ENCODE results near the gene CST9.

CST9 gene

DNA sequence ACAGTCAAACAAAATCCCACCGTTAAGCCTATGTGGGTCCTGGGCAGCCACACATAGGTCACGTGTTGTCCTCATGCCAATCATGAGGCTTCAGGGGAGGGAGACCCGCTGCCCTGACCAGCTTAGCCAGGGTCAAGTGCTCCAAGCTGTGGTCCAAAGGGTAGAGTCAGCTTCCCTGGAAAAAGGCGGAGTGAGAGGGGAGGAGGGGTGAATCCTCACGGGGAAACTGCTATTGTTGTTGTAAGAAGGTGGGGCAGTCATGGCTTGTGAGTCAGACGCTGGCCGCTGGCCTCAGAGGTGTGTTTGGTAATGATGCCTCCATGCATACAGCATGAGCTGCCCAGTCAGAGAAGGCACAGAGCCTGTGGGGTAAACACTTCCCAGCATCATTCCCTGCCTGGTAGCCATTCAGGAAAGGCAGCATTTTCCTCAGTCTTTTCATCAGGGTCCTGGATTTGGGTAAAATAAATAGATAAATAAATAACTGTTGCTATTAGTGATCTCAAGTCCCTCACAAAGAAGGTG, 23.4 kb upstream of the CST9 start:
- TF ChIP-seq, protein P1, sequence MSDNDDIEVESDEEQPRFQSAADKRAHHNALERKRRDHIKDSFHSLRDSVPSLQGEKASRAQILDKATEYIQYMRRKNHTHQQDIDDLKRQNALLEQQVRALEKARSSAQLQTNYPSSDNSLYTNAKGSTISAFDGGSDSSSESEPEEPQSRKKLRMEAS (IDR thresholded peaks at IDR 0.05) = no peak
- TF ChIP-seq TCF12 (IDR thresholded peaks at IDR 0.05; ENCODE audit: low read depth) = no peak
- no peak for TF ChIP-seq CEBPB (IDR thresholded peaks at IDR 0.05)
- TF ChIP-seq CREB1 (IDR thresholded peaks at IDR 0.05; ENCODE audit: low read depth) = no peak
- TF ChIP-seq EGR1 (IDR thresholded peaks at IDR 0.05) = no peak
- TF ChIP-seq, protein P2, sequence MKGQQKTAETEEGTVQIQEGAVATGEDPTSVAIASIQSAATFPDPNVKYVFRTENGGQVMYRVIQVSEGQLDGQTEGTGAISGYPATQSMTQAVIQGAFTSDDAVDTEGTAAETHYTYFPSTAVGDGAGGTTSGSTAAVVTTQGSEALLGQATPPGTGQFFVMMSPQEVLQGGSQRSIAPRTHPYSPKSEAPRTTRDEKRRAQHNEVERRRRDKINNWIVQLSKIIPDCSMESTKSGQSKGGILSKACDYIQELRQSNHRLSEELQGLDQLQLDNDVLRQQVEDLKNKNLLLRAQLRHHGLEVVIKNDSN (IDR thresholded peaks at IDR 0.05) = no peak
- TF ChIP-seq EP300 (IDR thresholded peaks at IDR 0.05; ENCODE audit: borderline replicate concordance) = no peak
- TF ChIP-seq YY1 (IDR thresholded peaks at IDR 0.05; ENCODE audit: low read depth) = no peak
- TF ChIP-seq RAD21 (IDR thresholded peaks at IDR 0.05; ENCODE audit: low read depth) = no peak
- TF ChIP-seq NFIC (IDR thresholded peaks at IDR 0.05) = no peak
- no peak for TF ChIP-seq ZBTB7A (IDR thresholded peaks at IDR 0.05; ENCODE audit: low read depth)
- no peak for TF ChIP-seq FOXM1 (IDR thresholded peaks at IDR 0.05; ENCODE audit: borderline replicate concordance, low read depth)
- TF ChIP-seq, protein P3, sequence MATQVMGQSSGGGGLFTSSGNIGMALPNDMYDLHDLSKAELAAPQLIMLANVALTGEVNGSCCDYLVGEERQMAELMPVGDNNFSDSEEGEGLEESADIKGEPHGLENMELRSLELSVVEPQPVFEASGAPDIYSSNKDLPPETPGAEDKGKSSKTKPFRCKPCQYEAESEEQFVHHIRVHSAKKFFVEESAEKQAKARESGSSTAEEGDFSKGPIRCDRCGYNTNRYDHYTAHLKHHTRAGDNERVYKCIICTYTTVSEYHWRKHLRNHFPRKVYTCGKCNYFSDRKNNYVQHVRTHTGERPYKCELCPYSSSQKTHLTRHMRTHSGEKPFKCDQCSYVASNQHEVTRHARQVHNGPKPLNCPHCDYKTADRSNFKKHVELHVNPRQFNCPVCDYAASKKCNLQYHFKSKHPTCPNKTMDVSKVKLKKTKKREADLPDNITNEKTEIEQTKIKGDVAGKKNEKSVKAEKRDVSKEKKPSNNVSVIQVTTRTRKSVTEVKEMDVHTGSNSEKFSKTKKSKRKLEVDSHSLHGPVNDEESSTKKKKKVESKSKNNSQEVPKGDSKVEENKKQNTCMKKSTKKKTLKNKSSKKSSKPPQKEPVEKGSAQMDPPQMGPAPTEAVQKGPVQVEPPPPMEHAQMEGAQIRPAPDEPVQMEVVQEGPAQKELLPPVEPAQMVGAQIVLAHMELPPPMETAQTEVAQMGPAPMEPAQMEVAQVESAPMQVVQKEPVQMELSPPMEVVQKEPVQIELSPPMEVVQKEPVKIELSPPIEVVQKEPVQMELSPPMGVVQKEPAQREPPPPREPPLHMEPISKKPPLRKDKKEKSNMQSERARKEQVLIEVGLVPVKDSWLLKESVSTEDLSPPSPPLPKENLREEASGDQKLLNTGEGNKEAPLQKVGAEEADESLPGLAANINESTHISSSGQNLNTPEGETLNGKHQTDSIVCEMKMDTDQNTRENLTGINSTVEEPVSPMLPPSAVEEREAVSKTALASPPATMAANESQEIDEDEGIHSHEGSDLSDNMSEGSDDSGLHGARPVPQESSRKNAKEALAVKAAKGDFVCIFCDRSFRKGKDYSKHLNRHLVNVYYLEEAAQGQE (IDR thresholded peaks at IDR 0.05; ENCODE audit: low read depth) = no peak
- no peak for TF ChIP-seq TAF1 (IDR thresholded peaks at IDR 0.05; ENCODE audit: low read depth)
- TF ChIP-seq TEAD4 (IDR thresholded peaks at IDR 0.05) = no peak

DNA sequence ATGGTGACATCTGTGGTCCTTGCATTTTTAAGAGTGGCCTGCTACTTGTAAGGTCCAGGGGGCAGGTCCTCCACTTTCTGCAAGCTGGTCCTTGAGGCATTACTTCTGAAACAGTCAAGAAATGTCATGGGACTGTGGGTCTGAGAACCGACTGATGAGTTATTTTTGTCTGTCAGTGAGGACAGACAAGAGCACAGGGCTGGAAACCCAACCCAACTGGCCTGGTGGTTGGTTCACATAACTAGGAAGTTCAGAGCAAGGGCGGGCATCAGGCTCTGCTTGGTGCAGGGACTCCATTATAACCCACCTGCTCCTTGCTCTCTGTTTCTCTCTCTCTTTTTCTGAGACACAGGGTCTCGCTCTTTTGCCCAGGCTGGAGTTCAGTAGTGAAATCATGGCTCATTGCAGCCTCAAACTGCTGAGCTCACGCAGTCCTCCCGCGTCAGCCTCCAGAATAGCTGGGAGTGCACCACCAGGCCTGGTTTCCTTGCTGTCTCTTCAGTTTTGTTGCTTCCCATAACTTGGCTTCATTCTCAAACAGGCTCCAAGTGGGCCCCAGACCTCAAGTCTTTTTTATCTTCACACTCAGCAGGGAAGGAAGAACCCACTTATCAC, 22.8 kb upstream of the CST9 start:
- no peak for TF ChIP-seq ZBTB7A (IDR thresholded peaks at IDR 0.05; ENCODE audit: low read depth)
- TF ChIP-seq FOXM1 (IDR thresholded peaks at IDR 0.05; ENCODE audit: borderline replicate concordance, low read depth) = no peak
- TF ChIP-seq YY1 (IDR thresholded peaks at IDR 0.05; ENCODE audit: low read depth) = no peak
- TF ChIP-seq NFIC (IDR thresholded peaks at IDR 0.05) = no peak
- TF ChIP-seq, protein P1 (IDR thresholded peaks at IDR 0.05) = no peak
- TF ChIP-seq, protein P3 (IDR thresholded peaks at IDR 0.05; ENCODE audit: low read depth) = no peak
- no peak for TF ChIP-seq EP300 (IDR thresholded peaks at IDR 0.05; ENCODE audit: borderline replicate concordance)
- TF ChIP-seq TAF1 (IDR thresholded peaks at IDR 0.05; ENCODE audit: low read depth) = no peak
- TF ChIP-seq CEBPB (IDR thresholded peaks at IDR 0.05) = no peak
- TF ChIP-seq, protein P2 (IDR thresholded peaks at IDR 0.05) = no peak
- no peak for TF ChIP-seq TEAD4 (IDR thresholded peaks at IDR 0.05)
- TF ChIP-seq TCF12 (IDR thresholded peaks at IDR 0.05; ENCODE audit: low read depth) = no peak

DNA sequence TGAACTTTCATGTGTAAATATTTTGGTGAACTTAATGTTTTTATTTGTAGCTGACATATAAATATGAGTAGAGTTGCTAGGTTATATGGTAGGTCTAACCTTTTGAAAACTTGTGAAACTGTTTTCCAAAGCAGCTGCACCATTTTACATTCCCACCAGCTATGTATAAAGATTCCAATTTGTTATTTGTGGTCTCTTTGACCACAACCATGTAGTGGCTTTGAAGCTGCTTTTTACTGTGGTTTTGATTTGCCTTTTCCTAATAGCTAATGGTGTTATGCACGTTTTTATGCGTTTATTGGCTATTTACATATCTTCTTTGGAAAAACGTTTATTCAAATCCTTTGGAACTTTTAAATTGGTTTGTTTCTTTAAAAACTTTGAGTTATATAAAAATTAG, 21.8 kb upstream of the CST9 start:
- TF ChIP-seq CEBPB (IDR thresholded peaks at IDR 0.05) = no peak

DNA sequence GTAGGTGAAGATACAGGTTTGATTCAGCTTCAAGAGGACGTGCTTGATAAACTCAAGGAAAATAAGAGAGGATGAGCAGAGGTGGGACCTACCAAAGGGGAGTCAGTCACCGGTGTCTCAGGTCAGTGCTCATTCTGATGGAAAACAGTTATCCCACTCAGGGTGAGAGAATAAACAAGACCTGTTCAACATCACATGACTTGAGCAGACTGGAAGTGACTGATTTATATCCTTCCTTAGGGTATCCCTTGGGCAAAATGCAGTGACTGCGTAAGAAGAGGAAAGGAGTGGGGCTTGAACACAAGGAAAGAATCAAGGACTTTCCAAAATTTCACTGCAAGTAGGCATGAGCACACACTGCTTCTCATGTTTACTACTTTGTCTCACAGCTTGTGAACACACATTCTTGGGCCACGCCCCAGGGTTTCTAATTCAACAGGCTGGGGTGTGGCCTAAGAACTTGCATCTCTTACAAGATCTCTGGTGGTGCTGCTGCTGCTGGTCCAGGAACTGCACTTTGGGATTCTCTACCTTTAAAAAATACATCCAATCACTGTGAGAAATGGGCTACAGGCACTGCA, 20.4 kb upstream of the CST9 start:
- TF ChIP-seq, protein P3 (IDR thresholded peaks at IDR 0.05; ENCODE audit: low read depth) = no peak
- TF ChIP-seq YY1 (IDR thresholded peaks at IDR 0.05; ENCODE audit: low read depth) = no peak
- no peak for TF ChIP-seq FOXM1 (IDR thresholded peaks at IDR 0.05; ENCODE audit: borderline replicate concordance, low read depth)

Measured in Ishikawa (cell line).